HepG2 (cell line): ENCODE results near the gene GTF2A1.

ENCODE experiments used
- CTCF ChIP-seq: sonication (generic); formaldehyde crosslinking; IDR thresholded peaks from 2 replicates; pipeline ENCODE4 v1.5.0; 2020; ENCODE audit warnings: mild to moderate bottlenecking, missing genetic modification reagents, moderate library complexity
- DPF2 ChIP-seq: sonication (generic); formaldehyde crosslinking; IDR thresholded peaks from 2 replicates; pipeline ENCODE4 v1.4.0; 2020; ENCODE audit warnings: mild to moderate bottlenecking, low read depth, missing genetic modification reagents, borderline replicate concordance
- KLF11 ChIP-seq: IDR thresholded peaks from 2 replicates; pipeline ENCODE4 v1.6.1; 2016; ENCODE audit warnings: missing compliant biosample characterization
- MAF1 ChIP-seq: sonication (generic); formaldehyde crosslinking; IDR thresholded peaks from 2 replicates; pipeline ENCODE4 v1.5.0; 2020; ENCODE audit warnings: missing genetic modification reagents, borderline replicate concordance
- RAD21 ChIP-seq: fragments of 450-650 bp; formaldehyde crosslinking; IDR thresholded peaks from 2 replicates; pipeline ENCODE4 v1.5.0; 2020; ENCODE audit warnings: mild to moderate bottlenecking
- REPIN1 ChIP-seq: sonication (generic); formaldehyde crosslinking; IDR thresholded peaks from 2 replicates; pipeline ENCODE4 v1.8.0; 2022; ENCODE audit warnings: missing genetic modification reagents, low read depth, mild to moderate bottlenecking, borderline replicate concordance
- SMYD3 ChIP-seq: sonication (generic); formaldehyde crosslinking; IDR thresholded peaks from 2 replicates; pipeline ENCODE4 v1.8.1; 2023; ENCODE audit warnings: mild to moderate bottlenecking, missing genetic modification reagents
- THRA ChIP-seq: sonication (generic); formaldehyde crosslinking; IDR thresholded peaks from 2 replicates; pipeline ENCODE4 v1.4.0; 2020; ENCODE audit warnings: missing genetic modification reagents, borderline replicate concordance
- ZFP41 ChIP-seq: sonication (generic); formaldehyde crosslinking; IDR thresholded peaks from 2 replicates; pipeline ENCODE4 v1.4.0; 2020; ENCODE audit warnings: mild to moderate bottlenecking, missing genetic modification reagents, borderline replicate concordance
- ZNF501 ChIP-seq: sonication (generic); formaldehyde crosslinking; IDR thresholded peaks from 2 replicates; pipeline ENCODE4 v1.5.1; 2020; ENCODE audit warnings: mild to moderate bottlenecking, moderate library complexity, missing genetic modification reagents

DNA sequence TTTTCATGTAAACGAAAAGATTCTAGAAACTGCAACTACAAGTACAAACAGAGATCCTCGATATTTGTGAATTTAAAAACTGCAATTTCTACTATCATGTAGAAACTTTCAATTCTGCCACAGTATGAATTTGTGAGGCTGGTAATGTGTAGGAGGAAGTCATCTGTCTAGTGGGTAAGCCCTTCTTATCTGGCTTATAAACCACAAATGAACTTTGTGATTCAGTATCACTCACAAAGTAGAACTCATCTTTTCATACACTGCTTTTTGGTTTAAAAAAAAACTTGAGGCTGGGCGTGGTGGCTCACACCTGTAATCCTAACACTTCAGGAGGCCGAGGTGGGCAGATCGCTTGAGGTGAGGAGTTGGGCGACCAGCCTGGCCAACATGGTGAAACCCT lies 20.7 kb downstream of the GTF2A1 start:
- TF ChIP-seq MAF1 = no peak
- no peak for TF ChIP-seq CTCF (CRISPR knock-in tag)
- TF ChIP-seq DPF2 (CRISPR knock-in tag) = no peak
- no peak for TF ChIP-seq ZNF501 (CRISPR knock-in tag)
- TF ChIP-seq ZFP41 = no peak
- no peak for TF ChIP-seq RAD21 (CRISPR knock-in tag)
- no peak for TF ChIP-seq THRA (CRISPR knock-in tag)
- TF ChIP-seq KLF11 (CRISPR knock-in tag) = no peak
- TF ChIP-seq SMYD3 (CRISPR knock-in tag) = no peak
- TF ChIP-seq REPIN1 (CRISPR knock-in tag) = no peak
